T1000 (cell line): ENCODE measurements around the gene ACOT12.

Source experiments
- DNase-seq: peaks from one replicate; lab custom pipeline; 2025; ENCODE audit warnings: mixed read lengths; lab: John Stamatoyannopoulos, UW

The ACOT12 gene

GRCh38 chr5:81292130-81292529 is 101.8 kb downstream of the ACOT12 start:
- DNase-seq: no peak

- DNase-seq: no peak
Measured at GRCh38 chr5:81290146-81290545, 103.8 kb downstream of the ACOT12 start.

- DNase-seq: no peak
Measured at GRCh38 chr5:81288021-81288433, 105.9 kb downstream of the ACOT12 start.

GRCh38 chr5:81286059-81286617 is 107.8 kb downstream of the ACOT12 start:
- no peak for DNase-seq

GRCh38 chr5:81283976-81284375 is 110.0 kb downstream of the ACOT12 start:
- DNase-seq: no peak
